ENCODE results near the gene EPO.

The EPO gene

DNA sequence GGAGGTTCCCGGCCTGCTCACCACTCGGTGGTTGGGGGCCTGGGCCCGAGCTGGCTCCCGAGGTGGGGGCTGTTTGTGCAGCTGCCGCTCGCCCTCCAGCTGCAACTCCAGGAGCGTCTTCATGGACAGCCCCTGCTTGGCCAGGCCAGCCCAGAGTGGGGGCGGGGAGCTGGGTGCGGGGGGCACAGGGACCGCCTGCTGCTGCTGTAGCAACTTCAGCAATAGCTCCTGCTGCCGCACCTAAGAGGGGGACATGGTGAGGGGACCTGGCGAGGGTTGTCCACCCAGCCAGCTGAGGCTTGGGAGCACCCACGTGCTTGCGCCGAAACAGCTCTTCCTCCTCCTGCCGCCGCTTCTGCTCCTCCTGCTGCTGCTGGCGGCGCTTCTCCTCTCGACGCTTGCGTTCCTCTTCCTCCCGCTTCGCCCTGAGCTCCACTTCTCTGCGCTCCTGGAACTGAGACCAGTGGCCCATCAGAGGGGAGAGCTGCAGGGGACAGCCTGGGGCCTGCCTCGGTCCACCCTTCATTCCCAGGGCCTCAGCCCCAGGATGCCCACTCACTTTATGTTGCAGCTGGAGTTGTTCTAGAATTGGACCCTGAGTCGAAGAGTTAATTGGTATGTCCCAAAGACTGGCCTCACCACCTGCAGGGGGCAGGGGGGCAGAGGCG, 37.1 kb upstream of the EPO start:
- in situ Hi-C loops (cut with MboI; ENCODE audit: low sequenced_read_pairs), result no loop called here

DNA sequence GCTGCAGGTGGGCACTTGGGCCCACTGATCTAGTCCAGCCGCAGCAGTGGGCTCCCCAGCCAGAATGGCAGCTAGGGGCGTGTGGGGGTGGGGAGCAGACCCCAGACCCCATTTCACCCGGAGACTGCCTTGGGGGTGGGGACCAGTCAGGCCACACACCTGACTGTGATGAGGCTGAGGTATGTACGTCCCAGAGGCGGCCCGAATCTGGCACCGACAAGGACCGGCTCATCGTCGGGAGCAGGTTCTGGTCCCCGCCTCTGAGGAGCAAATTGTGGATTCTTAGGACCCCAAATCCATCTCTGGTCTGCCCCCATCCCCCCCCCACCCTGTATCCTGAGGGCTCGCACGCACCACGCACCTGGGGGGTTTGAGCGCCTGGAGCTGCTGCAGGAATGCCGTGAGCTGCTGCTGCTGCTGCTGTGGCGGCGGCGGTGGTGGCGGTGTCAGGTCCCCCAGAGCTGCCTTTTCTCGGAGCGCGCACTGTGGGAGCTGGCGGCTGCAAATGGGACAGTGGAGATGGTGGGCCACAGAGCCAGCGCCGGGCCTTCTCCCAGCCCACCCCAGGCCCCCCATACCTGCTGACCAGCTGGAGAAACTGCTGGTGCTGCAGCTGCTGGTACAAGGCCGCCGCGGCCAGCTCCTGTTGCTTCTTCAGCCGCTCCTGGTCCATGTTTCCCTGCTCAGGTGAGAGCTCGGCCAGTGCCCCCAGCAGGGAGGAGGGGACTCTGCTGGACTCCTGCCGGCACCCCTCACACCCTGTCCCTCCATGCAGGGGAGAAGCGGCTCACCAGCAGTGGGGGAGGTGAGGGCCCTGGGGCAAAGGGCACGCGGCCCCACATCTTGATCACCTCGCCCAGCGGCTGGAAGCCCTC, 36.4 kb upstream of the EPO start:
- in situ Hi-C loops (cut with MboI; ENCODE audit: low sequenced_read_pairs), result no loop called here

DNA sequence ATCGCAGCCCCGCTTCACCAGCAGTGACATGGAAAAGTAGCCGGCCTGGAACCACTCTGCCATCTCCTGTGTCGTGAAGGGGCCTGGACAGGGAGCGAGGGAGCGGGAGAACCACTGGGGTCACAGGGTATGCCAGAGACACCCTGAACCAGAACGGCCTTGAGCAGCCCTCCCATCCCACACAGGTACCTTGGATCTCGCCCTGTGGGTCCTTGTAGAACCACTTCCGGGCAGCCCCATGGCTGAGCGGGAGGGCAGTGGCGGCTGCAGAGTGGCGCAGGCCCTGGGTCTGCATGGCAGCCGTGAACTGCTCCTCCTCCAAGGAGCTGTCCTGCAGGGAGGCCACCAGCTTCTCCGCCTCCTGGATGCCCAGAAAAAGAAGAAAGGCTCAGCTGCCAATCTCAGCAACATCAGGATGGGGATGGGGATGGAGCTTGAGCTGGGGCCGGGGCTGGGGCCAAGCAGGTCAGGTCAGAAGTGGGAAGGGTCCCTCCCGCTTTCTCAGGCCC, 35.7 kb upstream of the EPO start:
- in situ Hi-C loops (cut with MboI; ENCODE audit: low sequenced_read_pairs), result no loop called here

DNA sequence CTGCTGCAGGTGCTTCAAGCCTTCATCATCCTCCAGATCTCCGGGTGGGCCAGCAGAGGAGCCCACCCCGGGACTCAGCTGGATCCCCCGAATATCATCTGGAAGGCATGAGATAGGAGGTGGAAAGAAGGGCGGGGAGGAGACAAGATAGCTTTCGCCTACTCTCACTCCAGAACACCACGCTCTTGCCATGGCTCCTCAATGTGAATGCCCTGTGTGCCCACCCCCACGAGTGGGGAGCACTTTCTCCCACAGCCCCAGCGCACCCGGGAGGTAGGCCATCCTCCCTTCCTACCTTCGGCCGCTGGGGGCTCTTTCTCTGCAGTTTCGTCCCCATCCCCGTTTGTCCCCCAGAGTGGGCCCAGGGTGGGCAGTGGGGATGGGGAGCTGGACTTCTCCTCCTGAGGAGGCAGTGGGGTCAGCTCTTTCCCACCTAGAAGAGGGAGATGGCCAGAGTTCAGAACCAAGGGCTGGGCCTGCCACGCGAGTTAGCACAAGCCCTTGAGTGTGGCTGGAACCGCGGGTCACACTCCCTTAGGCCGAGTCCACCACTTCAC, 35.1 kb upstream of the EPO start:
- in situ Hi-C loops (cut with MboI; ENCODE audit: low sequenced_read_pairs), result no loop called here

DNA sequence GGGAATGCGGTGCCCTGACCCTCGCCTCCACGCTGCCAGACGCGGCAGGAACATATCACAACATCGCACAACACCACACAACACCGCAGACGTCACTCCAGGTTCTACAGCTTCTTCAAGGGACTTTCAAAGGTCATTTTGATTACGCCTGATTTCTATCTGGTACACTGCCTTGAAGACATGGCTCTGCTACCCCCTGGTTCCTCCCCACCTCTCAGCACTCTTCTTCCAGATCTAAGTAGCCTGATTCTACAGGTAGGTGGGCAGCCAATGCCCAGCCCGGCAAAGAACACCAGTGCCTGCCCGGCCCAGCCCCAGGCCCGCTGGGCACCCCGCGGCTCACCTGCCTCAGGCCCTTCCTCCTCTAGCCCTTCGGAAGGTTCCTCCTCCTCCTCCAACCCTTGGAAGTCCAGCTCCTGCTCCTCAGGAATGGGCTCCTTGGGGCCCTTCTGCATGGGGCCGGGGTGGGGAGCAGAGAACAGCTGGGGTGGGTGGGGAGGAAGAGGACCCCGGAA, 34.6 kb upstream of the EPO start:
- in situ Hi-C loops (cut with MboI; ENCODE audit: low sequenced_read_pairs), result no loop called here

DNA sequence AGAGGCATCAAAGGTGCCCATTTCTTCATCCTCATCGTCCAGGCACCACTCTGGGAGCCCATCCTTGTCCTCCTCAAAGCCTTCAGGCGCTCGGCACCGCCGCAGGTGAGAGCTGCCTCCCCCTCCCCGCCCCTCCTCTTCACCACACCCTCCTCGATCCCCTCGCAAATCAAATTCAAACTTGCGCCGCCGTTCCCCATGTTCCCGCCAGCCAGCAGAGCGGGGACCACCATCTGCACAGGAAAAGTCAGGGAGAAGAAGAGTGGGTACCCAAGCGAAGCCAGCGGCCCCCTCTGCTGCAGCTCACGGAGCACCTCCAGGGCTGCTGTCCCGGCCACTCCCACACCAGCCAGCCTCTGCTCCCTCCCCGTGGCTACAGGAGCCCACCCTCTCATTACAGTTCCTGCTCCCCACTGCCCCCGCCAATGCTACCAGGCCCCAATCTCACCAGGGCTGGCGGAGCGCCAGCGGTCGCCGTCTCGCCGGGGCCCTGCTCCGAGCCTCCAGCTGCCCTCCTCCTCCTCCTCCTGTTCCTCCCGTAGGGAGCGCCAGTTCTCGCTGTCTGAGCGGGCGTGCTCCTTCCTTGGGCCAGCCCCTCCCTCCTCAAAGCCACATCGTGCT, 34.0 kb upstream of the EPO start:
- in situ Hi-C loops (cut with MboI; ENCODE audit: low sequenced_read_pairs), result no loop called here

DNA sequence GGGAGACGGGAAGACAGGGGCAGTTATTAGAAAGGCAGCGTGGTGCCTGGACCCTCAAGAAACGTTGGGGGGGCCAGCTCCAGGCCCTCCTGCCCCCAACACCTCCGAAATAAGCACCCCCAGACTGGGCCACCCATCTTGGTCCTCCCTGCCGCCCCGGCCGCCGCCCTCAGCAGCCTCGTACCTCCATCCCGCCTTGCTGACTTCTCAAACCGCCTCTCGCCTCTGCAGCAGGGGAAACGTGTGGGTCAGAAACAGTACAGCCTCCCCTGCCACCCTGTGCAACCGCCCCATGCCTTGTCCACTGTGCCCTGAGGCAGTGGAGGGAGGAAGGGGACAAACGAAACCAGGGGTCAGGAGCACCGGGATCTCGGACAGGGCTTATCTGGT, 33.5 kb upstream of the EPO start:
- in situ Hi-C loops (cut with MboI; ENCODE audit: low sequenced_read_pairs), result no loop called here

DNA sequence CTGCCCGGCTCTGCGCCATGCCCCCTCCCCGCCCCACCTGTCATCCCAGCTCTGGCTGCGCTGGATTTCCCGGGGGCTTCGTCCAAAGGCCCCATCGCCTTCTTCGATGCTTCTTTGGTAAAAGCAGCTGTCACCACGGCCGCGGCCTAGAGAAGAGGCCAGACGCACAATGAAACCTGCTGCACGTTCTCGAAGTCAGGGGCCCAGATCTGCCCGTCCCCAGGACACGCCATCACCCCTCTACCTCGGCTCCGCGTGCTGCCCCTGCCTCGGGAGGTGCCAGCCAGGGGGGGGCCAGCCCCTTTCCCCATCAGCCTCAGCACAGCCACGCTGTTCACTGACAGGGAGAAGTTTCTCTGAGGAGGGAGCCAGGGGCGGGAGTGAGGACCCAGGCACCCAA, 33.0 kb upstream of the EPO start:
- in situ Hi-C loops (cut with MboI; ENCODE audit: low sequenced_read_pairs), result no loop called here

DNA sequence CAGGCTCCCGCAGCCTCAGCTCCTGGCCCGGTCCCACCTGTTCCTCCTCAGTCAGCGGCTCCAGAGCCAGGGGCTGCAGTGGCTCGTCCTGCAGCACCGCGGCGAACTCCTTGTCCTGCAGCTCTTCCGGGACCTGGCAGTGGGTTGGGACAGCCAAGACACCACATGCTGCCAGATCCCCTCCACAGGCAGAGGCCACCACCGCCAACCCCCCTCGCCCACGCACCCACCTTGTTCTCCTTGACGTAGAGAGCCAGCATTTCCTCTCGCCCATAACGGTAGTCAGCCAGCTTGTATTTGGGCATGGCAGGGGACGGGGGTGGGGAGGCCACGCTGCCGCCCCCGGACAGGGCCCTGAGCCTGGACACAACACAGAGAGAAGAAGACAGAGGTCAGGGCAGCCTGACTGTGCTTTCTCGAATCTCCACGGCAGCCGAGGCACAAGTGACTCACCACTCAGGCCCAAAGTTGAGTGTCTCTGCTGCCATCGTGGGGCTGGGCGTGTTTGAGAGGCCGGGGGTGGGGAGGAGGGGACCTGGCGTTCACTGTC, 32.4 kb upstream of the EPO start:
- in situ Hi-C loops (cut with MboI; ENCODE audit: low sequenced_read_pairs), result no loop called here

DNA sequence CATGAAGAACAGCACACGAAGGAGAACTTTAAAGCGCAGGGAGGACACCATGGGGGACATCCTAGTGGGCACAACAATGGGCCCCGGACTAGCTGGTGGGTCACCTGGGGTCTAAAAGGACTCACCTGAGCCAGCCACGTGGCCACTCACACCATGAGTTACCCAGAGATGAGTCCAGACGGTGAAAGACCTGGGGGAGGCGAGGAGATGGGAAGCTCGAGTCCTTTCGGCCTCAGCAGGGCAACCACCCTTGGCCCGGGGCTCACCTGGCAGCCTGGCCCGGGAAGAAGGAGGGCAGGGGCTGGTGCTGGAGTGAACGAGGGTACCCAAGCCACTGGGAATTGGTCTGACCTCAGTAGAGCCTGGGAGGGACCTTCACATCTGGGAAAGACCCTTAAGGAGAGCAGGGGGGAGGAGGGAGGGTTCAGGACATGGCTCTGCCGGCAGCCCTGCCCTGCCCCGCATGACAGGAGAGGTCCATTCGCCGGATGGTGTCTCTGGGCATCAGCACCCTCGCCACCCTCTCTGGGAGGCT, 31.9 kb upstream of the EPO start:
- in situ Hi-C loops (cut with MboI; ENCODE audit: low sequenced_read_pairs), result no loop called here

DNA sequence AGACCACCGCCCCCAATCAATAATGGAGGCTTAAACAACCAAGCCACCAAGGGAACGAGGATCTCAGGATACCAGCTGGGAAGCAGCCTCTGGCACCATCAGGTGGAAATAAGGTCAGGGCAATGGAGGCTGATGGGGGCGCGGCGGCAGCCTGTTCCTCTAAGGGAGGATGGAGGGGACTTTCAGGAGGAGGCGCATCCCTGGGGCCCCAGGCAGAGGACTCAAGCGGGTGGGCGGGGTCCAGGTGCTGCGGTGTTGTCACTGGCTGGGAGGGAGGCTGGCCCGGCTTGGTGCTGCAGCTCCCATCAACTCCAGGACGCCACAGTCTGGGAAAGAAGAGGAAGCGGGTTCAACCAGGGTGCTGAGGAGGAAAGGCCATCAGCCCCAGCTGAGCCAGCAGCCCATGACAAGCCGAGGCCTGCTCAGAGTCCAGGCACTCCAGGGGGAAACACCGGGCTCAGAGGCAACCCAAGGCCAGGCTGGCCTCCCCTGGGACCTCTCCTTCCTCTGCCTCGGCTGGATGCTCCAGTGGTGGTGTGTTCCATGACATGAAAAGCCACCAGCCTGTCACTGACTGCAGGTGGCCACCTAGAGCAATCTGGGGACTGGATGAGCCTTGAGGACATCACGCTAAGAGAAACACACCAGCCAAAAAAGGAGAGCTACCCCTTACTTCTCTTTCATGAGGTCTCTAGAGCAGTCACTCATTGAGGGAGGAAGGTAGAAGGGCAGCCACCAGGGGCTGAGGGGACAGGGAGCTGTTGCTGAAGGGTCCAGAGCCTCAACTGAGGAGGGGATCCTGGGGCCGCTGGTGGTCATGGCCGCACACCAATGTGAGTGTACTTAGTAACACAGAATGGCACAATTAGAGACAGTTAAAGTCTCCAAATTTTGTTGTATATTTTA, 30.8 kb upstream of the EPO start:
- in situ Hi-C loops (cut with MboI; ENCODE audit: low sequenced_read_pairs), result no loop called here

DNA sequence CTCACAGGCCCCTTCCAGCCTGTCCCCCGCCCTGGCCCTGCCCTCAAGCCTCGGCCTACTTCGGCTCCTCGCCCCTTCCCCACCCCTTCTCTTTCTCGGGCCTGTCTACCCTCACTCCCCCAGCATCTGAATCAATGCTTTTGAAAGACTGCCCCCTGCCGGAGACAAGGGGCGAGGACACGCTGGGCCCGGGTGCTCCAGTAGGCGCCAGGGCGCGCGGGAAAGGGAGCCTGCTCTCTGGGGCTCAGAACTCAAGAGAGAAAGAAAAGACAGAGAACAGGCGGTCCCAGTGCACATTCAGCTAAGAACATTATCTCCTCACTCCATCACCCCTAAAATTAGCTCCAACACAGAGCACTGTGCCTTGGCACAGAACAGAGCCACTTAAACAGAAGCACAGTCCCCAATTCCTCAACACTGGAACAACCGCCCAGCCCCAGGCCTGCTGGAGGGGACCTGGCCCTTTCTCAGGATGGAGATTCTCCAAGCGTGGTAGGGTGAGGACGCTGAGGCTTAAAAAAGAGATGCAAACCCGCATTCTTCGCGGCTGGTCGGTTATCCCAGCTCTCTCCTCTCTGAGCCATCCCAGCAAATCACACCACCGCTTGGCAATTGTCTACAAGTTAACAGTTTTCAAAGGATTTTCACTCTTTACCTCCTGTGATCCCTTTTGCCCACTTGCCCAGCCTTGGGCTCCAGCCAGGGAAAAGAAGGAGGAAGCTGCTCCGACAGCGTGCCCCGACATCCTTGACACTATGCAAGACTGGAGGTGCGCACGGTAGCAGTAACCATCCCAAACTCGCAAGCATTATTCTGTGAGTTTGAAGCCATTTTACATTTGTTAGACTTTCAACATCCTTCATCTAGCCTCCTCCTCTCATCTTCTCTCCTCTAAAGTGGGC, 28.3 kb upstream of the EPO start:
- in situ Hi-C loops (cut with MboI; ENCODE audit: low sequenced_read_pairs), result no loop called here

DNA sequence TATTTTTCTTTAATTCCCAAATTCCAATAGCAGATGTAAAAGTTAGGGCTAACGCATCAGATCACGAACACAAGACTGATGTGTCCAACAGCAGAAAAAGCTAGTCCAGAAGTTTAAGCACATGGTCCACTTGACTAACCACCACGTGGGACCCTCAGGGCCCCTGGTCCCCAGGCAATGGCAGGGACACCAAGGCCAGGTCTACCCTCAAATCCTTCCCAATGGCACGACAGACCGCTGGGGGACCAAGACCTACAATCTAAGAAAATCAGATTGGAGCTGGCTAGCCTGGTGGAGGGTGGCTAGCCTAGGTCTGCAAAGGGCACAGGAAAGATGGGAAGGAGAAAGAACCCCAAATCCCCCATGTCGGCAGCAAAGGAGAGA, 27.7 kb upstream of the EPO start:
- in situ Hi-C loops (cut with MboI; ENCODE audit: low sequenced_read_pairs), result no loop called here

DNA sequence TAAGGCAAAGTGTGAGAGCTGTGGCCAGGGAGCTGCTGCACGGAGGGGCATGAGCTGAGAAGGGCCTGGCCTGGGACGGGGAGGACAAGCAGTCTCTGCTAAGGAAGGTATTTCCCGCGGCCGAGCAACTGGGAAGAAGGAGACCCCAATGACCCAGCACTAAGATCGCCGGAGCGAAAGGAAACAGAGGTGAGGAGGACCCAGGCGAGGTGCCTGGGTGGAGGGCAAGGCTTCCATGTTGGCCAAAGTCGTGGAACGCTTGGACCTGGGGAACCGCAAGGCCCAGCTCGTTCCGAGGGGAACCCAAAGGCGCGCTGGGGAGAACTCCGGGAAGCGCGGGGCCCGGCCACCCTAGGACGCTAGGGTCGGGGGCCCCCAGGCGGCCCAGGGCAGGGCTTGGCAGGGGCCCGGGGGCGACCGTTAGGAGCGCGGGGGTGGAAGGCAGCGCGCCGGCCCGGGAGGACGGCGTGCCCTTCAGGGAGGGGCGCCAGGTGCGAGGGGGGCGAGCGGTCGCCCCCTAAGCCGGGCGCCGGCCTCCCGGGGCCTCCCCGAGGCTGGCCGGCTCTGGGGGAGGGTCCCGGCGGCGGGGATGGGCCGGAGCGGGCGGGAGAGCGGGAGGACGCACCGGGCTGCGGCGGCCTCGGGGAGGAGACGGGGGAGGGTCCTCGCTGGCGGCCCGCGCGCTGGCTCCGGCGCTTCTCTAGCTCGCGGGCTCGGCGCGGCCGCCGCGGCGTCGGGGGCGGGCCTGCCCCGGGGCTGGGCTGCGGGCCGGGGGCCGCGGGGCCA, 26.8 kb upstream of the EPO start:
- in situ Hi-C loops (cut with MboI; ENCODE audit: low sequenced_read_pairs), result no loop called here

DNA sequence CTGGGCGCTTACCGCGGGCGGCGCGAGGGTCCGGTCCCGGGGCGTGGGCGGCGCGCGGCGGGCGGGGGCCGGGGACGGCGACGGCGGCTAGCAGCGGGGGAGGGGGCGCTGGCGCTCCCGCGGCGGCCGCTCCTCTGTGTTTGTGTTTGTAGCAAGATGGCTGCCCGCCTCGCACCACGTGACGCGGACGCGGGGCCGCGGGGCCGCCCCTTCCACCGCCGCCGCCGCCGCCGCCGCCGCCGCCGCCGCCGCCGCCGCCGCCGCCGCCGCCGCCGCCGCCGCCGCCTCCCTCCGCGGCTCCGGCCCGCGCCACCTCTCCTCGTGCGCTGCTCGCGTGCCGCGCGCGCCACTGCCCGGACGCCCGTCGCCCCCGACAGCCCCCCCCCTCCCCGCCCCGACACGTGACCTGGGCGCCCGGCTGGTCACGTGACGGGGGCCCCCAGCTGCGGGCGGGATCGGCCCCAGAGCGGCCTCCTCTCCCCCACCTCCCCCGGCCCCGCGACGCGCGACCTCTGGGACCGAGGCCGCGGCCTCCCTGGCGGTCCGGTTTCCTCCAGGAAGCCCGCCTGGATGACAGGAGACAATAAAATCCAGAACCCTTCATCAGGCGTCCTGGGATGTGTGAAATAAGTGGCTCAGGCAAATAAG, 26.0 kb upstream of the EPO start, which contains the start of gene GIGYF1:
Gene GIGYF1, minus strand, starts transcription at position 153 of the 648 bp plus-strand sequence. CDS start 6,012 bp downstream, outside the sequence.
- in situ Hi-C loops (cut with MboI; ENCODE audit: low sequenced_read_pairs), result no loop called here

DNA sequence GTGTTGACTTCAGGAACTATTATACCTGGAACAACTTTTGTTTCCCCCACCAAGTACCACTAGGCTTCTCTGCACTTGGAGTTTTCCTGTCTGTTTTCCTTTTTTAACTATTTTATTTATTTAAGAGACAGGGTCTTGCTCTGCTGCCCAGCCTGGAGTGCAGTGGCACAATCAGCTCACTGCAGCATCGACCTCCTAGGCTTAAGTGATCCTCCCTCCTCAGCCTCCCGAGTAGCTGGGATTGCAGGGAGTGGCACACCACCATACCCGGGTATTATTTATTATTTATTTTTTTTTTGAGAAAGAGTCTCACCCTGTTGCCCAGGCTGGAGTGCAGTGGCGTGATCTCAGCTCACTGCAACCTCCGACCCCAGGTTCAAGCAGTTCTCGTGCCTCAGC, 24.1 kb upstream of the EPO start:
- in situ Hi-C loops (cut with MboI; ENCODE audit: low sequenced_read_pairs), result no loop called here

DNA sequence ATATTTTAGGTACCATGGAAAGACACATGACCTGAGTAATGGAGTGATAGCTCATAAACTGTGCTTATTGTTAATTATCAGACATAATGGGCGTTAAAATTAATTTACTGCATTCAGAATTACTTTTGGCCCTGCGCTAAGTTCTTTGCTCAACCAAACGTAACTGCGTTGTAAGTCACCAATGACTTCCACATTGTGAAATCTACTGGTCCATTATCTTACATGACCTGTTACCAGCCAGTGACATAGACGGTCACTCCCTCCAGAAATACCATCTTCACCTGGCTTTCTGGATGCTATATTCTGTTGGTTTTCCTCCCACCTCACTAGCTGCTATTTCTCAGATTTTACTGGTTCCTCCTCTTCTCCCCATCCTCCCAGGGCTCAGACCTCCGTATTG, 21.2 kb upstream of the EPO start:
- in situ Hi-C loops (cut with MboI; ENCODE audit: low sequenced_read_pairs), result no loop called here
